ENCODE data around the gene HLF.

HLF gene

GRCh38 chr17:55289978-55290377, 25.2 kb downstream of the HLF start:
- H3K9me3 ChIP-seq (replicated peaks; ENCODE audit: insufficient read depth, low read length): no peaks in the 10 kb centered on the region
- H3K9me2 ChIP-seq (replicated peaks; ENCODE audit: insufficient read depth, low read length): no peaks in the 10 kb centered on the region
- no peak overlapping the region for H3K9ac ChIP-seq (ENCODE audit: low read length)
- no peaks in the 10 kb centered on the region for H3K36me3 ChIP-seq (replicated peaks; ENCODE audit: insufficient read depth, low read length)
- no peak for DNase-seq
- H3K4me2 ChIP-seq (ENCODE audit: low read depth, low read length): no peak overlapping the region
- H2AFZ ChIP-seq (ENCODE audit: low read length): no peak overlapping the region
- H3K79me2 ChIP-seq (ENCODE audit: low read length): no peaks in the 10 kb centered on the region
- H3K27me3 ChIP-seq (replicated peaks; ENCODE audit: insufficient read depth, low read length): no peaks in the 10 kb centered on the region
- no peaks in the 10 kb centered on the region for H3K4me1 ChIP-seq (ENCODE audit: low read length)
- no peak overlapping the region for H3K4me3 ChIP-seq (ENCODE audit: low read length)
- H4K20me1 ChIP-seq (ENCODE audit: insufficient read depth, low read length): no peaks in the 10 kb centered on the region
- no peak overlapping the region for H3K27ac ChIP-seq (ENCODE audit: low read length)
- TF ChIP-seq CTCF (IDR thresholded peaks at IDR 0.05; ENCODE audit: low read length) (no peak), EZH2 (optimal IDR thresholded peaks at IDR 0.05; ENCODE audit: low read depth, low read length) (no peak), EZH2phosphoT487 (IDR thresholded peaks at IDR 0.05; ENCODE audit: low read length) (no peak)
- H3F3A ChIP-seq (ENCODE audit: insufficient read depth, low read length): no peaks in the 10 kb centered on the region

DNA sequence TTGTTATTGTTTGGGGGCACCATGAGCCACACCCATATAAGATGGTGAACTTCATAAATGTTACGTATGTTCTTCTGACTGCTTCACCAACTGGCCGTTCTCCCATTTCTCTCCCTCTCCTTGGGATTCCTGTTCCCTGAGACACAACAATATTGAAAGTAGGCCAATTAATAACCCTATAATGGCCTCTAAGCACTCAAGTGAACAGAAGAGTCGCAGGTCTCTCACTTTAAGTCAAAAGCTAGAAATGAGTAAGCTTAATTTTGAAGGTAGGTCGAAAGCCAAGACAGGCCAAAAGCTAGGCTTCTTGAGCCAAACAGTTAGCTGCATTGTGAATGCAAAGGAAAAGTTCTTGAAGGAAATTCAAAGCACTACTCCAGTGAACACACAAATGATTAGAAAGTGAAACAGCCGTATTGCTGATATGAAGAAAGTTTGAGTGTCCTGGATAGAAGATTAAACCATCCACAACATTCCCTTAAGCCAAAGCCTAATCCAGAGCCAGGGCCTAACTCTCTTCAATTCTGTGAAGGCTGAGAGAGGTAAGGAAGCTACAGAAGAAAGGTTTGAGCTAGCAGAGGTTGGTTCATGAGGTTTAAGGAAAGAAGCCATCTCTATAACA, 25.8 kb downstream of the HLF start:
- H3K4me2 ChIP-seq (ENCODE audit: low read depth, low read length): no peak overlapping the region
- H3K9me2 ChIP-seq (replicated peaks; ENCODE audit: insufficient read depth, low read length): no peaks in the 10 kb centered on the region
- TF ChIP-seq EZH2phosphoT487 (IDR thresholded peaks at IDR 0.05; ENCODE audit: low read length) (no peak), CTCF (IDR thresholded peaks at IDR 0.05; ENCODE audit: low read length) (no peak), EZH2 (optimal IDR thresholded peaks at IDR 0.05; ENCODE audit: low read depth, low read length) (no peak)

DNA sequence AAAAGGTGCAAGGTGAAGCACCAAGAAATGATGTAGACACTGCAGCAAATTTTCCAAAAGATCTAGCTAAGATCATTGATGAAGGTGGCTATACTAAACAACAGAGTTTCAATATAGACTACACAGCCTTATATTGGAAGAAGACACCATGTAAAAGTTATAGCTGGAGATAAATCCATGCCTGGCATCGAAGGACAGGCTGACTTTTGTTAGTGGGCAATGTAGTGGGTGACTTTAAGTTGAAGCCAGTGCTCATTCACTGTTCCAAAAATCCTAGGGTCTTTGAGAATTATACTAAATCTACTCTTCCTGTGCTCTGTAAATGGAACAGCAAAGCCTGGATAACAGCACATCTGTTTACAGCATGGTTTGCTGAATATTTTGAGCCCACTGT, 26.4 kb downstream of the HLF start:
- H3K9me3 ChIP-seq (replicated peaks; ENCODE audit: insufficient read depth, low read length): no peaks in the 10 kb centered on the region
- no peak for DNase-seq
- H4K20me1 ChIP-seq (ENCODE audit: insufficient read depth, low read length): no peaks in the 10 kb centered on the region
- H3K9ac ChIP-seq (ENCODE audit: low read length): no peak overlapping the region
- no peaks in the 10 kb centered on the region for H3K4me1 ChIP-seq (ENCODE audit: low read length)
- no peaks in the 10 kb centered on the region for H3K27me3 ChIP-seq (replicated peaks; ENCODE audit: insufficient read depth, low read length)
- H3K9me2 ChIP-seq (replicated peaks; ENCODE audit: insufficient read depth, low read length): no peaks in the 10 kb centered on the region
- H2AFZ ChIP-seq (ENCODE audit: low read length): no peak overlapping the region
- no peak overlapping the region for H3K4me3 ChIP-seq (ENCODE audit: low read length)
- TF ChIP-seq EZH2 (optimal IDR thresholded peaks at IDR 0.05; ENCODE audit: low read depth, low read length) (no peak), CTCF (IDR thresholded peaks at IDR 0.05; ENCODE audit: low read length) (no peak), EZH2phosphoT487 (IDR thresholded peaks at IDR 0.05; ENCODE audit: low read length) (no peak)
- no peak overlapping the region for H3K4me2 ChIP-seq (ENCODE audit: low read depth, low read length)
- H3K27ac ChIP-seq (ENCODE audit: low read length): no peak overlapping the region
- H3K79me2 ChIP-seq (ENCODE audit: low read length): no peaks in the 10 kb centered on the region
- no peaks in the 10 kb centered on the region for H3K36me3 ChIP-seq (replicated peaks; ENCODE audit: insufficient read depth, low read length)
- no peaks in the 10 kb centered on the region for H3F3A ChIP-seq (ENCODE audit: insufficient read depth, low read length)

More for the DNA sequence above, 25.8 kb downstream of the HLF start:
- Histone ChIP-seq H4K20me1 (ENCODE audit: insufficient read depth, low read length) (no peaks in the 10 kb centered on the region), H3K79me2 (ENCODE audit: low read length) (no peaks in the 10 kb centered on the region), H3K36me3 (replicated peaks; ENCODE audit: insufficient read depth, low read length) (no peaks in the 10 kb centered on the region), H2AFZ (ENCODE audit: low read length) (no peak overlapping the region), H3K4me3 (ENCODE audit: low read length) (no peak overlapping the region), H3K27me3 (replicated peaks; ENCODE audit: insufficient read depth, low read length) (no peaks in the 10 kb centered on the region), H3K27ac (ENCODE audit: low read length) (no peak overlapping the region), H3K9me3 (replicated peaks; ENCODE audit: insufficient read depth, low read length) (no peaks in the 10 kb centered on the region), H3F3A (ENCODE audit: insufficient read depth, low read length) (no peaks in the 10 kb centered on the region), H3K9ac (ENCODE audit: low read length) (no peak overlapping the region), H3K4me1 (ENCODE audit: low read length) (no peaks in the 10 kb centered on the region)
- no peak for DNase-seq

Data from MM.1S (cell line).